Adipocyte (in vitro differentiated cells): ENCODE data around the gene NUDC.

Experiments
- DNase-seq: peaks from one replicate; pipeline ENCODE4 v3.0.0-alpha.2; 2015; ENCODE audit warnings: low read depth
- H3K27me3 ChIP-seq: replicated peaks from 2 replicates; pipeline ENCODE4 v1.7.0; 2013; ENCODE audit warnings: mild to moderate bottlenecking, low read length, moderate library complexity; ENCODE audit not compliant: control insufficient read depth, insufficient read depth
- H3K36me3 ChIP-seq: 2 replicates; pipeline ENCODE4 v1.7.0; 2013; ENCODE audit warnings: low read length, mild to moderate bottlenecking, moderate library complexity; ENCODE audit not compliant: control insufficient read depth, insufficient read depth, severe bottlenecking
- H3K4me1 ChIP-seq: 2 replicates; pipeline ENCODE4 v1.7.0; 2013; ENCODE audit warnings: mild to moderate bottlenecking, low read length, moderate library complexity; ENCODE audit not compliant: control insufficient read depth, insufficient read depth
- H3K4me3 ChIP-seq: 2 replicates; pipeline ENCODE4 v1.7.0; 2013; ENCODE audit warnings: mild to moderate bottlenecking, low read length, moderate library complexity
- H3K9ac ChIP-seq: 2 replicates; pipeline ENCODE4 v1.7.0; 2013; ENCODE audit warnings: mild to moderate bottlenecking, low read length, moderate library complexity
- H3K9me3 ChIP-seq: 2 replicates; pipeline ENCODE4 v1.7.0; 2013; ENCODE audit warnings: mild to moderate bottlenecking, low read length, moderate library complexity; ENCODE audit not compliant: control insufficient read depth

The NUDC gene

GRCh38 chr1:26994020-26994786 lies 72.7 kb downstream of the NUDC start:
- peak overlapping the region; percentile 91 for H3K4me3 ChIP-seq
- H3K9me3 ChIP-seq, result no peaks in the 10 kb centered on the region
- no peaks in the 10 kb centered on the region for H3K27me3 ChIP-seq
- peak; percentile 58 for DNase-seq
- H3K36me3 ChIP-seq, result peaks cover 4% of the 10 kb centered on the region
- peaks cover 49% of the 10 kb centered on the region for H3K4me1 ChIP-seq
- H3K9ac ChIP-seq, result peak overlapping the region; percentile 95

DNA sequence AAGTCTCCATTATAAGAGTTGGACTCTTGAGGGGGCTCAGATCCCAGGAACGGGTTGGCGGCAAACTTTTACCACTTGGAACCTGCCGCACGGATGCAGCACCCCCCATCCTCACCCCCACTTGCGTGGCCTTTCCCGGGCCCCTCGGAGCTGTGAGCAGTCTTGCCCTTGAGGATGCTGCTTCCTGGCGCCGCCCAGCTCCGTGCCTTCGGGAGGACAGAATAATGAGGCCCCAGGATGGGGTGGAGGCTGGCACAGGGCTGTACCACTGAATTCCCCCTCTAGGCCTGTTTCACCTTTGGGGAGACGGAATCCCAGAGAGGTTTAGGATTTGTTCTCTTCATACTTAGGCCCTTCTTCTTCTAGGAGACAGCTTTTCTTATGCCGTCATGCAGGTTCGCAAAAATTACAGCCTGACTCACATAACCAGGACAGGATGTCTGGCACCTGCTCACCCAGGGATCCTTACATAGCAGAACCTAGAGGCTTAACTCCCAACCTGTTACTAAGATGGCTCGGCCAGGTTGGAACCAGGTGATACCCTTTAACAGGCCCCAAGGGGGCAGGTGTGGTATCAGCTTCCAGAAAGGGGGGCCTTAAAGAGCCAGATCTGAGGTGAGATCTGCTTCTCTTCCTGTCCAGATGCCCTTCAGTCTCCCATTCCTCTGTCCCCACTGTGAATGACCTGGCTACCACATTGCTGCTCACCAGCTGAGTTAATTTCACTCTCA lies 73.4 kb downstream of the NUDC start:
- Histone ChIP-seq H3K36me3 (peaks cover 4% of the 10 kb centered on the region), H3K27me3 (no peaks in the 10 kb centered on the region)
- peak; percentile 81 for DNase-seq

DNA sequence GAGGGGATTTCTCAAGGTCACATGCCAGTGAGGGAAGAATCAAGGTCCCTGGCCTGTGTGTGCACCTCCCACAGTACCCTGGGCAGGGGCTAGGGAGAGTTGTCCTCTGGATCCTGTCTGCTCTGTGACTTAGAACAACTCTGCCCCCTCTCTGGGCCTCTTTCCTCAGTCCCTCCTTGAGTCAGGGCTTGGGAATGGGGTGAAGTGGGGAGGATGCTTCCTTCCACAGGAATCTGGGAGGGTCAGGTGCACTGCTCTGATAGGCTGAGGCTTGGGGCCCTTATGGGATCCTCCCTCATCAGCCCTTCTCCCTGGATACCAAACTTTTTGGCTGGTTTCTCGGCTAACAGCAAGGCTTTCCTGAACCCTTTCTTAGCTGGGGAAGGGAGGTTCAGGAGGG lies 74.5 kb downstream of the NUDC start:
- Histone ChIP-seq H3K27me3 (no peaks in the 10 kb centered on the region), H3K4me3 (peak overlapping the region; percentile 91), H3K4me1 (peaks cover 60% of the 10 kb centered on the region), H3K9ac (peak overlapping the region; percentile 95), H3K36me3 (peaks cover 4% of the 10 kb centered on the region), H3K9me3 (no peaks in the 10 kb centered on the region)
- DNase-seq, result peak; percentile 73

More for the DNA sequence above, 73.4 kb downstream of the NUDC start:
- no peaks in the 10 kb centered on the region for H3K9me3 ChIP-seq
- peak overlapping the region; percentile 95 for H3K9ac ChIP-seq
- H3K4me3 ChIP-seq, result peak overlapping the region; percentile 91
- peaks cover 54% of the 10 kb centered on the region for H3K4me1 ChIP-seq
